Activated naive CD4-positive, alpha-beta T cell treated with anti-CD3 and anti-CD28 coated beads, Interleukin-2, amount 50 U/mL, for 72 hours (primary cell): ENCODE results near the gene TACR1. TPM values are rescaled to one million over a fixed set of nuclear protein-coding genes. Genes with fewer than 3 reads are reported as not detected.
"Not testable (repeated sequence)": the region's sequence is repeated elsewhere in the genome, so short reads cannot be mapped to it uniquely, and the experiment has no call there.

ENCODE experiments used
- ATAC-seq, 2 donors: fragments of 150-1000 bp; cut with Tn5 transposase; 2 replicates each; pipeline ENCODE4 v1.10.0; 2021; ENCODE audit warnings: mild to moderate bottlenecking in 2 of 2, moderate library complexity in 2 of 2
- DNase-seq, 2 donors: peaks; one replicate each; pipeline ENCODE4 v3.0.0; 2021 to 2022; ENCODE audit warnings: low spot score in 2 of 2
- H3K27ac Mint-ChIP-seq, 2 donors: one replicate each; pipeline ENCODE4 v1.8.0; 2022; ENCODE audit warnings: mild to moderate bottlenecking in 2 of 2, mixed read lengths in 2 of 2
- H3K36me3 Mint-ChIP-seq, 2 donors: one replicate each; pipeline ENCODE4 v1.8.0; 2022; ENCODE audit warnings: mixed read lengths in 2 of 2
- H3K9me3 Mint-ChIP-seq, 2 donors: one replicate each; pipeline ENCODE4 v1.8.0; 2022; ENCODE audit warnings: mixed read lengths in 2 of 2
- total RNA-seq, 2 donors: library from RNA; stranded (reverse); gene quantifications; one replicate each; pipeline ENCODE4 v1.2.3, GENCODE V29; 2022

Gene TACR1
- total RNA-seq, 2 donors from 2014 or later: not detected

- peaks cover 0 to 5% of the 10 kb centered on the region in 2 donors for H3K36me3 Mint-ChIP-seq
- no peak overlapping the region for H3K27ac Mint-ChIP-seq
- H3K9me3 Mint-ChIP-seq: peaks cover 0 to 8% of the 10 kb centered on the region in 2 donors
- DNase-seq (no peak), ATAC-seq (no peak)
Measured at GRCh38 chr2:75079575-75079974, 119.7 kb downstream of the TACR1 start.

GRCh38 chr2:75077909-75078308, 121.4 kb downstream of the TACR1 start:
- Mint-ChIP-seq H3K36me3 (peaks cover 0 to 5% of the 10 kb centered on the region in 2 donors), H3K27ac (no peak overlapping the region), H3K9me3 (peaks cover 0 to 8% of the 10 kb centered on the region in 2 donors)
- DNase-seq (no peak), ATAC-seq (no peak)

GRCh38 chr2:75076088-75076487, 123.2 kb downstream of the TACR1 start:
- DNase-seq: no peak
- peaks cover 0 to 4% of the 10 kb centered on the region in 2 donors for H3K9me3 Mint-ChIP-seq
- ATAC-seq: no peak
- no peak overlapping the region for H3K27ac Mint-ChIP-seq
- peaks cover 0 to 5% of the 10 kb centered on the region in 2 donors for H3K36me3 Mint-ChIP-seq

GRCh38 chr2:75074708-75075107, 124.6 kb downstream of the TACR1 start:
- Mint-ChIP-seq H3K27ac (no peak overlapping the region), H3K9me3 (no peaks in the 10 kb centered on the region), H3K36me3 (no peaks in the 10 kb centered on the region)
- DNase-seq (no peak), ATAC-seq (no peak)

- no peak overlapping the region for H3K27ac Mint-ChIP-seq
- H3K36me3 Mint-ChIP-seq: no peaks in the 10 kb centered on the region
- no peaks in the 10 kb centered on the region for H3K9me3 Mint-ChIP-seq
- ATAC-seq: no peak
- no peak for DNase-seq
Measured at GRCh38 chr2:75074228-75074627, 125.1 kb downstream of the TACR1 start.

- H3K9me3 Mint-ChIP-seq: no peaks in the 10 kb centered on the region
- DNase-seq: no peak
- no peak overlapping the region for H3K27ac Mint-ChIP-seq
- ATAC-seq: no peak
- H3K36me3 Mint-ChIP-seq: no peaks in the 10 kb centered on the region
Measured at GRCh38 chr2:75071766-75072165, 127.6 kb downstream of the TACR1 start.

- Mint-ChIP-seq H3K36me3 (no peaks in the 10 kb centered on the region), H3K27ac (no peak overlapping the region), H3K9me3 (no peaks in the 10 kb centered on the region)
- no peak for ATAC-seq
- no peak for DNase-seq
Measured at GRCh38 chr2:75068546-75068945, 130.8 kb downstream of the TACR1 start.

- no peak for ATAC-seq
- Mint-ChIP-seq H3K36me3 (no peaks in the 10 kb centered on the region), H3K9me3 (no peaks in the 10 kb centered on the region), H3K27ac (no peak overlapping the region)
- no peak for DNase-seq
Measured at GRCh38 chr2:75067506-75067905, 131.8 kb downstream of the TACR1 start.

- ATAC-seq (no peak), DNase-seq (no peak)
- Mint-ChIP-seq H3K36me3 (no peaks in the 10 kb centered on the region), H3K27ac (no peak overlapping the region), H3K9me3 (no peaks in the 10 kb centered on the region)
Measured at GRCh38 chr2:75066121-75066902, 133.0 kb downstream of the TACR1 start.

GRCh38 chr2:75065402-75066008, 133.8 kb downstream of the TACR1 start:
- ATAC-seq (no peak), DNase-seq (no peak)
- H3K27ac Mint-ChIP-seq: no peak overlapping the region
- H3K9me3 Mint-ChIP-seq: no peaks in the 10 kb centered on the region
- no peaks in the 10 kb centered on the region for H3K36me3 Mint-ChIP-seq

GRCh38 chr2:75064691-75065396, 134.5 kb downstream of the TACR1 start:
- H3K36me3 Mint-ChIP-seq: no peaks in the 10 kb centered on the region
- ATAC-seq: peak; percentile 33 to 61

GRCh38 chr2:75063906-75064305, 135.4 kb downstream of the TACR1 start:
- DNase-seq: no peak
- Mint-ChIP-seq H3K36me3 (no peaks in the 10 kb centered on the region), H3K27ac (no peak overlapping the region), H3K9me3 (no peaks in the 10 kb centered on the region)
- no peak for ATAC-seq

More at GRCh38 chr2:75064691-75065396, 134.5 kb downstream of the TACR1 start:
- H3K9me3 Mint-ChIP-seq: no peaks in the 10 kb centered on the region
- no peak overlapping the region for H3K27ac Mint-ChIP-seq
- DNase-seq: peak; percentile 61 to 63

- H3K27ac Mint-ChIP-seq: no peak overlapping the region
- H3K9me3 Mint-ChIP-seq: no peaks in the 10 kb centered on the region
- no peaks in the 10 kb centered on the region for H3K36me3 Mint-ChIP-seq
- ATAC-seq (no peak), DNase-seq (no peak)
Measured at GRCh38 chr2:75058427-75058826, 140.9 kb downstream of the TACR1 start.

- ATAC-seq, DNase-seq, H3K9me3 Mint-ChIP-seq, H3K36me3 Mint-ChIP-seq, H3K27ac Mint-ChIP-seq: not testable (repeated sequence)
Measured at GRCh38 chr2:75057150-75057549, 142.2 kb downstream of the TACR1 start.

- ATAC-seq (no peak), DNase-seq (no peak)
- Mint-ChIP-seq H3K9me3 (no peaks in the 10 kb centered on the region), H3K27ac (no peak overlapping the region), H3K36me3 (no peaks in the 10 kb centered on the region)
Measured at GRCh38 chr2:75055820-75056675, 143.3 kb downstream of the TACR1 start.

- ATAC-seq (no peak), DNase-seq (no peak)
- H3K9me3 Mint-ChIP-seq: no peaks in the 10 kb centered on the region
- H3K27ac Mint-ChIP-seq: no peak overlapping the region
- no peaks in the 10 kb centered on the region for H3K36me3 Mint-ChIP-seq
Measured at GRCh38 chr2:75055142-75055819, 144.0 kb downstream of the TACR1 start.
